Keratinocyte (primary cell): ENCODE data around the gene FEZF2. TPM values are rescaled to one million over a fixed set of nuclear protein-coding genes. Genes with fewer than 3 reads are reported as not detected.

Experiments
- DNase-seq: peaks from one replicate; pipeline ENCODE4 v3.0.0-alpha.2; 2011; ENCODE audit warnings: low read depth, missing footprints, low spot score
- FAIRE-seq: peaks from 2 replicates; lab custom pipeline; 2011; peaks lifted over from hg19 to GRCh38; lab: Jason Lieb, UNC
- H2AFZ ChIP-seq: 2 replicates; pipeline ENCODE4 v1.6.0; 2012; ENCODE audit warnings: low read length, control low read depth, inconsistent platforms; ENCODE audit not compliant: control insufficient read depth
- H3K27ac ChIP-seq: 2 replicates; pipeline ENCODE4 v1.5.1; 2011; ENCODE audit warnings: low read length; ENCODE audit not compliant: control insufficient read depth, insufficient read depth
- H3K27me3 ChIP-seq: 3 replicates; pipeline ENCODE4 v1.6.0; 2011; ENCODE audit warnings: low read length; ENCODE audit not compliant: control insufficient read depth, insufficient read depth; ENCODE audit errors: extremely low read depth
- H3K36me3 ChIP-seq, 2 experiments: 2 replicates in 1 of 2; 3 replicates in 1 of 2; pipeline ENCODE4 v1.5.1; 2011; ENCODE audit warnings: low read length in 2 of 2, mild to moderate bottlenecking in 1 of 2; ENCODE audit not compliant: control insufficient read depth in 2 of 2, insufficient read depth in 2 of 2; ENCODE audit errors: extremely low read depth in 1 of 2
- H3K4me1 ChIP-seq: 3 replicates; pipeline ENCODE4 v1.5.1; 2011; ENCODE audit warnings: low read length; ENCODE audit not compliant: control insufficient read depth, insufficient read depth; ENCODE audit errors: extremely low read depth
- H3K4me2 ChIP-seq: 3 replicates; pipeline ENCODE4 v1.6.0; 2011; ENCODE audit warnings: low read depth, low read length; ENCODE audit not compliant: control insufficient read depth, insufficient read depth; ENCODE audit errors: extremely low read depth
- H3K4me3 ChIP-seq, 3 experiments: fragments of 200-600 bp in 1 of 3; sonication (generic) in 1 of 3; 2 replicates in 2 of 3; 3 replicates in 1 of 3; pipeline ENCODE4 v1.5.1; 2011 to 2016; ENCODE audit warnings: low read length in 3 of 3, mild to moderate bottlenecking in 3 of 3, control low read depth in 2 of 3, inconsistent platforms in 1 of 3, low read depth in 1 of 3, mixed read lengths in 1 of 3, mixed run types in 1 of 3, moderate library complexity in 1 of 3; ENCODE audit not compliant: control insufficient read depth in 2 of 3, insufficient read depth in 2 of 3; ENCODE audit errors: extremely low read depth in 1 of 3
- H3K79me2 ChIP-seq: 2 replicates; pipeline ENCODE4 v1.6.0; 2012; ENCODE audit warnings: low read length; ENCODE audit not compliant: control insufficient read depth, insufficient read depth
- H3K9ac ChIP-seq: 3 replicates; pipeline ENCODE4 v1.6.0; 2011; ENCODE audit warnings: low read length; ENCODE audit not compliant: control insufficient read depth, insufficient read depth; ENCODE audit errors: extremely low read depth
- H3K9me1 ChIP-seq: 3 replicates; pipeline ENCODE4 v1.6.0; 2011; ENCODE audit warnings: low read length; ENCODE audit not compliant: control insufficient read depth, insufficient read depth; ENCODE audit errors: extremely low read depth
- H3K9me3 ChIP-seq: 2 replicates; pipeline ENCODE4 v1.5.1; 2012; ENCODE audit warnings: low read depth, low read length; ENCODE audit not compliant: control insufficient read depth
- H4K20me1 ChIP-seq: 3 replicates; pipeline ENCODE4 v1.6.0; 2011; ENCODE audit warnings: low read length; ENCODE audit not compliant: control insufficient read depth, insufficient read depth; ENCODE audit errors: extremely low read depth
- CTCF ChIP-seq, 3 experiments: IDR thresholded peaks in 1 of 3; conservative IDR thresholded peaks in 1 of 3; optimal IDR thresholded peaks in 1 of 3; 2 replicates in 2 of 3; 3 replicates in 1 of 3; pipeline versions ENCODE3 to v1.5.1; 2011; ENCODE audit warnings: low read length in 3 of 3, mild to moderate bottlenecking in 3 of 3, moderate library complexity in 2 of 3, control low read depth in 1 of 3, inconsistent platforms in 1 of 3; ENCODE audit not compliant: insufficient read depth in 2 of 3; ENCODE audit errors: extremely low read depth in 1 of 3
- EZH2 ChIP-seq: IDR thresholded peaks from one replicate; pipeline ENCODE4 v1.6.1; 2012; ENCODE audit warnings: inconsistent platforms, mild to moderate bottlenecking, low read length, moderate library complexity
- dilution Hi-C: fragments of 300-500 bp; cut with MboI; formaldehyde crosslinking; loops from one replicate; pipeline ENCODE4 v1.7.0; 2020; ENCODE audit warnings: low sequenced_read_pairs; ENCODE audit not compliant: extremely low pct_ligation_motif_present
- polyA minus RNA-seq, 3 experiments: library from RNA; depleted of rRNA, polyadenylated mRNA; stranded (reverse); fragments of >200 nt; gene quantifications; 1 replicate in 1 of 3; 2 replicates in 1 of 3; 3 replicates in 1 of 3; pipeline ENCODE4 v1.2.3, GENCODE V29; 2011
- polyA plus RNA-seq, 5 experiments: library from polyadenylated mRNA; depleted of rRNA in 3 of 5; stranded (reverse) in 3 of 5; stranded (forward) in 1 of 5; unstranded in 1 of 5; fragments of >200 nt; gene quantifications; 1 replicate in 1 of 5; 2 replicates in 3 of 5; 3 replicates in 1 of 5; pipeline versions ENCODE4 v1.2.1 to v1.2.3, GENCODE V29; 2011 to 2012; ENCODE audit warnings: missing spikeins in 2 of 5, low read depth in 1 of 5, low replicate concordance in 1 of 5

The FEZF2 gene
- polyA plus RNA-seq (not detected in 3 replicates), polyA minus RNA-seq (not detected in 3 replicates)
- not detected for polyA plus RNA-seq (2011; ENCODE audit: low read depth)
- not detected in 2 replicates for polyA plus RNA-seq (2011; cell fraction: cytosol; rRNA removed)
- not detected in 2 replicates for polyA plus RNA-seq (2011; cell fraction: nucleus; rRNA removed)
- not detected in 2 replicates for polyA plus RNA-seq (2012; ENCODE audit: low replicate concordance)
- not detected for polyA minus RNA-seq (2011; cell fraction: cytosol; rRNA and poly(A)+ RNA removed)
- not detected in 2 replicates for polyA minus RNA-seq (2011; cell fraction: nucleus; rRNA and poly(A)+ RNA removed)

- TF ChIP-seq EZH2 (no peak), CTCF (optimal IDR thresholded peaks at IDR 0.05 in 1 of 3, IDR thresholded peaks at IDR 0.05 in 1 of 3, conservative IDR thresholded peaks at IDR 0.05 in 1 of 3; ENCODE audit: extremely low read depth in 1 of 3, insufficient read depth in 2 of 3, low read length in 3 of 3) (no peak)
- DNase-seq (no peak), FAIRE-seq (no peak)
- Histone ChIP-seq H3K9me1 (no peaks in the 10 kb centered on the region), H2AFZ (no peak within 1 kb of the TSS), H3K9me3 (no peaks in the 10 kb centered on the region), H3K9ac (no peak within 1 kb of the TSS), H3K4me3 (peak within 1 kb of the TSS in 2 of 3 experiments; percentile 46 to 60), H3K27me3 (peaks cover 98% of the 10 kb centered on the region), H3K36me3 (no peaks in the 10 kb centered on the region), H3K79me2 (no peaks in the 10 kb centered on the region), H4K20me1 (peaks cover 7% of the 10 kb centered on the region), H3K4me2 (peak within 1 kb of the TSS; percentile 54), H3K4me1 (no peaks in the 10 kb centered on the region), H3K27ac (no peak within 1 kb of the TSS)
- dilution Hi-C loops: no loop called here
Measured at GRCh38 chr3:62373215-62373614, at the start of gene FEZF2. Gene FEZF2, minus strand, starts transcription at chr3:62373550. Its CDS starts 682 bp downstream, at chr3:62372868.

- TF ChIP-seq CTCF (optimal IDR thresholded peaks at IDR 0.05 in 1 of 3, IDR thresholded peaks at IDR 0.05 in 1 of 3, conservative IDR thresholded peaks at IDR 0.05 in 1 of 3; ENCODE audit: extremely low read depth in 1 of 3, insufficient read depth in 2 of 3, low read length in 3 of 3): no peak
- no peak for TF ChIP-seq EZH2
- Histone ChIP-seq H3K4me3 (no peak overlapping the region), H3K27ac (no peak overlapping the region), H3K4me2 (no peak overlapping the region), H3K9me3 (no peaks in the 10 kb centered on the region), H3K9ac (no peak overlapping the region), H3K27me3 (peaks cover 3% of the 10 kb centered on the region), H2AFZ (no peak overlapping the region), H3K79me2 (no peaks in the 10 kb centered on the region), H3K4me1 (peaks cover 5% of the 10 kb centered on the region), H3K9me1 (no peaks in the 10 kb centered on the region), H3K36me3 (no peaks in the 10 kb centered on the region), H4K20me1 (no peaks in the 10 kb centered on the region)
- no peak for FAIRE-seq
- DNase-seq: no peak
- dilution Hi-C loops: no loop called here
Measured at GRCh38 chr3:62421207-62421606, 47.9 kb upstream of the FEZF2 start.
